ENCODE results near the gene ADAM17. TPM values are rescaled to one million over a fixed set of nuclear protein-coding genes. Genes with fewer than 3 reads are reported as not detected.

The ADAM17 gene
- total and polyA plus RNA-seq, 2 of the 13 experiments (the other 11 are each of a cell fraction or from before 2014, with no cell fraction given), result 6.5 to 33.4 TPM

- TF ChIP-seq ZNF563 (CRISPR knock-in tag; IDR thresholded peaks at IDR 0.05), result peak; percentile 97
- TF ChIP-seq TCF7L2 (IDR thresholded peaks at IDR 0.05; ENCODE audit: low read depth, low read length), result no peak
- peak; percentile 90 for TF ChIP-seq ELF3 (CRISPR knock-in tag; IDR thresholded peaks at IDR 0.05)
- TF ChIP-seq SP4 (CRISPR knock-in tag; IDR thresholded peaks at IDR 0.05), result peak; percentile 84
- TF ChIP-seq GPN1 (CRISPR knock-in tag; IDR thresholded peaks at IDR 0.05; ENCODE audit: borderline replicate concordance), result peak; percentile 75; the same call in 1 of the 2 replicates
- TF ChIP-seq ZHX2 (IDR thresholded peaks at IDR 0.05; ENCODE audit: low read depth), result peak; percentile 18
- TF ChIP-seq ZHX2 (CRISPR knock-in tag; IDR thresholded peaks at IDR 0.05; ENCODE audit: borderline replicate concordance), result no peak; the same call in 1 of the 2 replicates
- TF ChIP-seq POLR2AphosphoS2 (IDR thresholded peaks at IDR 0.05; ENCODE audit: low read depth, low read length), result no peak; the same call in 1 of the 2 replicates
- peak; percentile 87 for TF ChIP-seq CBX1 (IDR thresholded peaks at IDR 0.05; ENCODE audit: low read depth)
- no peak for TF ChIP-seq HNRNPH1 (optimal IDR thresholded peaks at IDR 0.05; ENCODE audit: low read depth, low read length)
- TF ChIP-seq MAFK (conservative IDR thresholded peaks at IDR 0.05 in 1 of 2, IDR thresholded peaks at IDR 0.05 in 1 of 2; ENCODE audit: low read length in 2 of 2), result no peak
- peak; percentile 65; the same call in 1 of the 2 replicates for TF ChIP-seq KLF15 (CRISPR knock-in tag; IDR thresholded peaks at IDR 0.05; ENCODE audit: borderline replicate concordance)
- peak; percentile 78; the same call in 1 of the 2 replicates for TF ChIP-seq ZNF703 (CRISPR knock-in tag; IDR thresholded peaks at IDR 0.05; ENCODE audit: borderline replicate concordance)
- no peak for TF ChIP-seq SRF (IDR thresholded peaks at IDR 0.05; ENCODE audit: low read depth, low read length)
- peak; percentile 99 for TF ChIP-seq ZNF501 (CRISPR knock-in tag; IDR thresholded peaks at IDR 0.05)
- peak; percentile 88; the same call in 1 of the 2 replicates for TF ChIP-seq BATF2 (CRISPR knock-in tag; IDR thresholded peaks at IDR 0.05)
- TF ChIP-seq THRA (CRISPR knock-in tag; IDR thresholded peaks at IDR 0.05; ENCODE audit: borderline replicate concordance), result peak; percentile 99
- no peak for TF ChIP-seq CENPX (CRISPR knock-in tag; IDR thresholded peaks at IDR 0.05)
- TF ChIP-seq ATF2 (CRISPR knock-in tag; IDR thresholded peaks at IDR 0.05), result 0 out of 2 replicates have a peak, but pooled peaks have one; percentile 29
Measured at GRCh38 chr2:9555297-9556120, at the start of gene ADAM17 (continued).
